Choroid plexus epithelial cell (primary cell): Measurements from ENCODE around the gene ANKRD24.
A peak's percentile ranks its signal among the peaks of the same experiment; 100 is the strongest.
"Not testable (repeated sequence)": the region's sequence is repeated elsewhere in the genome, so short reads cannot be mapped to it uniquely, and the experiment has no call there.

Experiments
- DNase-seq: peaks from one replicate; pipeline ENCODE4 v3.0.0-alpha.2; 2010; ENCODE audit warnings: low read depth
- H3K4me3 ChIP-seq: 2 replicates; pipeline ENCODE4 v1.5.1; 2011; ENCODE audit warnings: low read depth, mild to moderate bottlenecking, control low read depth, low read length, moderate library complexity
- TF ChIP-seq, protein P1 (sequence below): conservative IDR thresholded peaks from 2 replicates; pipeline ENCODE4 v1.5.1; 2011; ENCODE audit warnings: low read depth, mild to moderate bottlenecking, control low read depth, inconsistent platforms, low read length, moderate library complexity

Gene ANKRD24

GRCh38 chr19:4234142-4234861, 51.8 kb downstream of the ANKRD24 start:
- TF ChIP-seq, protein P1, sequence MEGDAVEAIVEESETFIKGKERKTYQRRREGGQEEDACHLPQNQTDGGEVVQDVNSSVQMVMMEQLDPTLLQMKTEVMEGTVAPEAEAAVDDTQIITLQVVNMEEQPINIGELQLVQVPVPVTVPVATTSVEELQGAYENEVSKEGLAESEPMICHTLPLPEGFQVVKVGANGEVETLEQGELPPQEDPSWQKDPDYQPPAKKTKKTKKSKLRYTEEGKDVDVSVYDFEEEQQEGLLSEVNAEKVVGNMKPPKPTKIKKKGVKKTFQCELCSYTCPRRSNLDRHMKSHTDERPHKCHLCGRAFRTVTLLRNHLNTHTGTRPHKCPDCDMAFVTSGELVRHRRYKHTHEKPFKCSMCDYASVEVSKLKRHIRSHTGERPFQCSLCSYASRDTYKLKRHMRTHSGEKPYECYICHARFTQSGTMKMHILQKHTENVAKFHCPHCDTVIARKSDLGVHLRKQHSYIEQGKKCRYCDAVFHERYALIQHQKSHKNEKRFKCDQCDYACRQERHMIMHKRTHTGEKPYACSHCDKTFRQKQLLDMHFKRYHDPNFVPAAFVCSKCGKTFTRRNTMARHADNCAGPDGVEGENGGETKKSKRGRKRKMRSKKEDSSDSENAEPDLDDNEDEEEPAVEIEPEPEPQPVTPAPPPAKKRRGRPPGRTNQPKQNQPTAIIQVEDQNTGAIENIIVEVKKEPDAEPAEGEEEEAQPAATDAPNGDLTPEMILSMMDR = no peak
- H3K4me3 ChIP-seq = no peak overlapping the region
- DNase-seq = no peak

GRCh38 chr19:4234862-4235201, 52.3 kb downstream of the ANKRD24 start:
- no peak overlapping the region for H3K4me3 ChIP-seq
- DNase-seq = no peak
- TF ChIP-seq, protein P1 = no peak

DNA sequence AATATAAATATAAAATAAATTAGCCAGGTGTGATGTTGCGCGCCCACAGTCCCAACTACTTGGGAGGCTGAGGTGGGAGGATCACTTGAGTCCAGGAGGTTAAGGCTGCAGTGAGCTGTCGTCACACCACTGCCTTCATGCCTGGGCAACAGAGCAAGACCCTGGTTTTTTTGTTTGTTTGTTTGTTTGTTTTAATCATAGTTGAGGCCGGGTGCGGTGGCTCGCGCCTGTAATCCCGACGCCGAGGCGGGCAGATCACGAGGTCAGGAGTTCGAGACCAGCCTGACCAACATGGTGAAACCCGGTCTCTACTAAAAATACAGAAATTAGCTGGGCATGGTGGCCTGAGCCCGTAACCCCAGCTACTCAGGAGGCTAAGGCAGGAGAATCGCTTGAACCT, 55.0 kb downstream of the ANKRD24 start:
- not testable (repeated sequence) for DNase-seq, H3K4me3 ChIP-seq

- no peak overlapping the region for H3K4me3 ChIP-seq
- no peak for DNase-seq
- TF ChIP-seq, protein P1 = no peak
Observed at GRCh38 chr19:4238831-4239230, 56.3 kb downstream of the ANKRD24 start.

GRCh38 chr19:4241824-4242430, 59.4 kb downstream of the ANKRD24 start:
- TF ChIP-seq, protein P1 = no peak
- DNase-seq = no peak
- no peak overlapping the region for H3K4me3 ChIP-seq

DNA sequence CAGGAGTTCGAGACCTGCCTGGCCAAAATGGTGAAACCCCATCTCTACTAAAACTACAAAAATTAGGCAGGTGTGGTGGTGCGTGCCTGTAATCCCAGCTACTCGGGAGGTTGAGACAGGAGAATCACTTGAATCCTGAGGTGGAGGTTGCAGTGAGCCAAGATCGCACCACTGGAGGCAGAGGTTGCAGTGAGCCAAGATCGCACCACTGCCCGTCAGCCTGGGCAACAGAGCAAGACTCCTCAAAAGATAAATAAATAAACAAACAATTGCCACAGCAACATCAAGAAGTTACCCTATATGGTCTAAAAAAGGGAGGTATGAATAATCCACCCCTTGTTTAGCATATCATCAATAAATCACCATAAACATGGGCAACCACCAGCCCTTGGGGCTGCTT, 63.4 kb downstream of the ANKRD24 start:
- DNase-seq, H3K4me3 ChIP-seq: not testable (repeated sequence)

DNA sequence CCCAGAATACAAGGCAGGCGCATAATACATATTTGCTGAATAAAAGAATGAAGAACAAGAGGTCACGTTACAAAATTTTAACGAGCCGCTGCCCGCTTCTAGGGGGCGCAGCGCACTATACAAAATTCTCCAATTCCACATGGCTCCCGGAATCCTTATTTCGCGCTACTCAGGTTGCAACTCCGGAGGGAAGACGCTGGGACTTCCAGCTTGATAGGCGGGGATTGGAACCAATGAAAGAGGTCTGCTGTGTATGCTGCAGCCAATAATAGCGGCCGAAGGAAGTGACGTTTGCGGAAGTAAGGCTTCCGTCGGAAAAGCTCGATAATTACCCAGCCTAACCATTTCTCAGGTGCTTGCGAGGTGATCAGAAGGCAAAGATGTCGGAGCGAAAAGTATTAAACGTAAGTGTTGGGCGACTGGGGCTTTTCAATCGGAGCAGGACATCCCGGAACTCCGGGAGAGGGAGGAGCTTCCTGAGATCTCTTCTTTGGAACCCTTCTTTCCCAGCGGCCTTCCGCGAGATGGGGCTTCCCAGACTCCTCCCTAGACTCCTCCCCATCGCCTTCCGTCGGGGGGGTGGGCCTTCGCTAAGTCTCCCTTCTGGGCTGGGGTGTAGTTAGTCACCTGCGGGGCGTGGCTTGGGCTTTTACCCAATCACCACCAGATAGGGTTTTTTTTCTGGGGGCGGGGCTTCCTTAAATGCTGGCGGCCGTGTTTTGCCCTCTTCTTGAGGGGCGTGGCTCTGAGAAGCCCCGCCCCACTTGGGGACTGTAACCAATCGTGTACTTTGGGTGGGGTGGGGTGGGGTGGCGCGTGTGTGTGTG, 64.5 kb downstream of the ANKRD24 start, which contains the start of gene YJU2:
TSS of gene YJU2 (plus strand) at position 314 of the 827 bp plus-strand sequence. CDS start at position 381, 67 bp downstream.
- TF ChIP-seq, protein P1 = peak; percentile 67
- H3K4me3 ChIP-seq = peak within 1 kb of the TSS; percentile 72

More for the DNA sequence above, 64.5 kb downstream of the ANKRD24 start, which contains the start of gene YJU2:
- DNase-seq = peak; percentile 100
